Measurements from ENCODE around the gene INMT.

The INMT gene

GRCh38 chr7:30765408-30765807 lies 13.5 kb downstream of the INMT start:
- DNase-seq (ENCODE audit: low read depth), result no peak
- no peak overlapping the region for H3K4me3 ChIP-seq (ENCODE audit: control insufficient read depth, low read depth, low read length)
- TF ChIP-seq, protein P1, sequence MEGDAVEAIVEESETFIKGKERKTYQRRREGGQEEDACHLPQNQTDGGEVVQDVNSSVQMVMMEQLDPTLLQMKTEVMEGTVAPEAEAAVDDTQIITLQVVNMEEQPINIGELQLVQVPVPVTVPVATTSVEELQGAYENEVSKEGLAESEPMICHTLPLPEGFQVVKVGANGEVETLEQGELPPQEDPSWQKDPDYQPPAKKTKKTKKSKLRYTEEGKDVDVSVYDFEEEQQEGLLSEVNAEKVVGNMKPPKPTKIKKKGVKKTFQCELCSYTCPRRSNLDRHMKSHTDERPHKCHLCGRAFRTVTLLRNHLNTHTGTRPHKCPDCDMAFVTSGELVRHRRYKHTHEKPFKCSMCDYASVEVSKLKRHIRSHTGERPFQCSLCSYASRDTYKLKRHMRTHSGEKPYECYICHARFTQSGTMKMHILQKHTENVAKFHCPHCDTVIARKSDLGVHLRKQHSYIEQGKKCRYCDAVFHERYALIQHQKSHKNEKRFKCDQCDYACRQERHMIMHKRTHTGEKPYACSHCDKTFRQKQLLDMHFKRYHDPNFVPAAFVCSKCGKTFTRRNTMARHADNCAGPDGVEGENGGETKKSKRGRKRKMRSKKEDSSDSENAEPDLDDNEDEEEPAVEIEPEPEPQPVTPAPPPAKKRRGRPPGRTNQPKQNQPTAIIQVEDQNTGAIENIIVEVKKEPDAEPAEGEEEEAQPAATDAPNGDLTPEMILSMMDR (conservative IDR thresholded peaks at IDR 0.05; ENCODE audit: control insufficient read depth, insufficient read depth, low read depth, low read length), result no peak

GRCh38 chr7:30770845-30771173 lies 18.9 kb downstream of the INMT start:
- H3K4me3 ChIP-seq (ENCODE audit: control insufficient read depth, low read depth, low read length), result peak overlapping the region; percentile 87
- DNase-seq (ENCODE audit: low read depth), result no peak
- TF ChIP-seq, protein P1 (conservative IDR thresholded peaks at IDR 0.05; ENCODE audit: control insufficient read depth, insufficient read depth, low read depth, low read length), result no peak

GRCh38 chr7:30771174-30771879 lies 19.4 kb downstream of the INMT start, which contains the start of gene MINDY4:
Gene MINDY4 (plus strand): TSS chr7:30771417. CDS start chr7:30771494, 77 bp downstream.
- peak within 1 kb of the TSS; percentile 87 for H3K4me3 ChIP-seq (ENCODE audit: control insufficient read depth, low read depth, low read length)
- TF ChIP-seq, protein P1 (conservative IDR thresholded peaks at IDR 0.05; ENCODE audit: control insufficient read depth, insufficient read depth, low read depth, low read length), result no peak
- peak; percentile 72 for DNase-seq (ENCODE audit: low read depth)

GRCh38 chr7:30771880-30772425 lies 20.0 kb downstream of the INMT start:
- DNase-seq (ENCODE audit: low read depth), result no peak
- peak overlapping the region; percentile 87 for H3K4me3 ChIP-seq (ENCODE audit: control insufficient read depth, low read depth, low read length)
- TF ChIP-seq, protein P1 (conservative IDR thresholded peaks at IDR 0.05; ENCODE audit: control insufficient read depth, insufficient read depth, low read depth, low read length), result no peak

GRCh38 chr7:30772984-30773383 lies 21.0 kb downstream of the INMT start:
- TF ChIP-seq, protein P1 (conservative IDR thresholded peaks at IDR 0.05; ENCODE audit: control insufficient read depth, insufficient read depth, low read depth, low read length), result no peak
- H3K4me3 ChIP-seq (ENCODE audit: control insufficient read depth, low read depth, low read length), result no peak overlapping the region
- no peak for DNase-seq (ENCODE audit: low read depth)

- H3K4me3 ChIP-seq (ENCODE audit: control insufficient read depth, low read depth, low read length), result no peak overlapping the region
- DNase-seq (ENCODE audit: low read depth), result no peak
- TF ChIP-seq, protein P1 (conservative IDR thresholded peaks at IDR 0.05; ENCODE audit: control insufficient read depth, insufficient read depth, low read depth, low read length), result no peak
Observed at GRCh38 chr7:30775992-30776391, 24.1 kb downstream of the INMT start.

All from fibroblast of mammary gland (primary cell).